Heart right ventricle (tissue), 16 donors: Measurements from ENCODE around the gene AHSG. TPM values are rescaled to one million over a fixed set of nuclear protein-coding genes. Genes with fewer than 3 reads are reported as not detected.

Experiments
- ATAC-seq, 8 donors: fragments of 200-7000 bp; cut with Tn5 transposase; one replicate each; pipeline ENCODE4 v1.9.1; 2020; ENCODE audit warnings: mild to moderate bottlenecking in 8 of 8, moderate library complexity in 8 of 8, moderate number of reproducible peaks in 1 of 8
- DNase-seq, 2 donors: peaks; one replicate each; pipeline ENCODE4 v3.0.0-alpha.2; 2020
- H3K27ac ChIP-seq, 10 donors: fragments of 200-600 bp; sonication (generic) in 2 of 10; one replicate each; pipeline versions ENCODE4 v1.5.0 to v1.8.0; 2020 to 2022; ENCODE audit warnings: mild to moderate bottlenecking in 3 of 10
- H3K27me3 ChIP-seq, 7 donors: fragments of 200-600 bp; one replicate each; pipeline ENCODE4 v1.8.0; 2021 to 2022; ENCODE audit warnings: mild to moderate bottlenecking in 2 of 7
- H3K36me3 ChIP-seq, 9 donors: fragments of 200-600 bp; sonication (generic) in 1 of 9; one replicate each; pipeline versions ENCODE4 v1.5.0 to v1.8.0; 2020 to 2022; ENCODE audit warnings: mild to moderate bottlenecking in 2 of 9
- H3K4me1 ChIP-seq, 9 donors: fragments of 200-600 bp; sonication (generic) in 1 of 9; one replicate each; pipeline versions ENCODE4 v1.5.0 to v1.8.0; 2020 to 2022; ENCODE audit warnings: mild to moderate bottlenecking in 4 of 9
- H3K4me3 ChIP-seq, 10 donors: fragments of 200-600 bp; sonication (generic) in 2 of 10; one replicate each; pipeline versions ENCODE4 v1.5.0 to v1.8.0; 2020 to 2022; ENCODE audit warnings: mild to moderate bottlenecking in 7 of 10, moderate library complexity in 2 of 10
- H3K9me3 ChIP-seq, 11 donors: fragments of 200-600 bp in 10 of 11; sonication (generic) in 2 of 11; one replicate each; pipeline versions ENCODE4 v1.5.0 to v1.8.0; 2013 to 2022; ENCODE audit warnings: mild to moderate bottlenecking in 2 of 11, control low read depth in 1 of 11, moderate library complexity in 1 of 11
- CTCF ChIP-seq, 9 donors: fragments of 200-600 bp; sonication (generic) in 2 of 9; IDR thresholded peaks; one replicate each; pipeline versions ENCODE4 v1.5.0 to v1.8.0; 2021 to 2022; ENCODE audit warnings: antibody characterized with exemption in 9 of 9, mild to moderate bottlenecking in 5 of 9, moderate library complexity in 1 of 9
- WGBS, 2 donors: extraction: QIAGEN DNeasy Blood & Tissue Kit; methylation state at CpG; one replicate each; pipeline ENCODE4 v1.1.7; 2013; ENCODE audit warnings: inconsistent platforms in 1 of 2; 5-methylcytosine and 5-hydroxymethylcytosine counted together
- intact Hi-C, 10 donors: fragments of 100-400 bp; cut with DNase I; formaldehyde crosslinking; loops; one replicate each; pipeline versions ENCODE4 v1.11.1 to v1.14.2; 2022
- polyA plus RNA-seq, 2 donors: library from polyadenylated mRNA; stranded (reverse); fragments of 200-250 nt; gene quantifications; one replicate each; pipeline ENCODE4 v1.2.3, GENCODE V29; 2013
- total RNA-seq, 10 donors: library from RNA; stranded (reverse); fragmentation: NEBNext Ultra II Directional in 3 of 10; extraction: Animal tissue kit (Norgen Biotek cat#: 25700) in 3 of 10; gene quantifications; one replicate each; pipeline versions ENCODE4 v1.2.1 to v1.2.4, GENCODE V29; 2021 to 2023
- donor health status: Arrhythmogenic right ventricular cardiomyopathy.
- donor health status: ischemic (EF 13 %, LVEDD 7.1; RV severe dilation, severe dysfunction).
- donor health status: healthy with polysubstance abuse.
- donor health status: DM: no; HTN: yes; CAD: no.
- donor health status: DM: no; HTN: no; CAD: no.
- donor health status: ischemic (EF 25% LVEDD 6.9; RV normal size, moderate dysfunction).
- donor health status: ischemic (EF 25% LVEDD 5.7; RV mildly dilated, moderate dysfunction).
- donor health status: healthy.
- donor health status: DM: yes; HTN: yes; CAD: no.
- donor health status: Ischemic cardiomyopathy.
- donor health status: ischemic (EF 35%, LVEDD 5.7; RV mildly dilated, moderate dysfunction).
- donor health status: nonischemic (EF 11% LVEDD 7.7; RV severe dilation, severe dysfunction).
- donor health status: DM: yes; HTN: yes; CAD: no.
- donor health status: PGD.
- donor health status: ischemic (EF 29% LVEDD 5.4; RV normal size, mild dysfunction).
- donor health status: nonischemic (EF 23%, LVEDD 6.1; RV moderate dilation, normal function).

AHSG gene
- total and polyA plus RNA-seq, 12 donors: not detected

GRCh38 chr3:186589121-186589520, 23.7 kb upstream of the AHSG start:
- Histone ChIP-seq H3K4me3 (no peak overlapping the region), H3K27ac (no peak overlapping the region), H3K4me1 (peaks cover 0 to 4% (median 0%) of the 10 kb centered on the region in 9 donors), H3K36me3 (peaks cover 0 to 29% (median 14%) of the 10 kb centered on the region in 9 donors), H3K27me3 (no peaks in the 10 kb centered on the region), H3K9me3 (no peaks in the 10 kb centered on the region)
- DNase-seq: no peak
- no peak for ATAC-seq
- 32 to 39% methylated on average over 3 of the region's 3 CpGs for WGBS, 2 donors
- intact Hi-C loops: no loop called here
- TF ChIP-seq CTCF (IDR thresholded peaks at IDR 0.05): peak in 5 of 9 donors; percentile 13 to 31 (median 22)

- no peak for DNase-seq
- Histone ChIP-seq H3K4me1 (peaks cover 0 to 6% (median 0%) of the 10 kb centered on the region in 9 donors), H3K27ac (no peak overlapping the region), H3K4me3 (no peak overlapping the region), H3K36me3 (peaks cover 0 to 20% (median 10%) of the 10 kb centered on the region in 9 donors), H3K27me3 (no peaks in the 10 kb centered on the region), H3K9me3 (no peaks in the 10 kb centered on the region)
- 61 to 63% methylated on average over 5 of the region's 5 CpGs for WGBS, 2 donors
- intact Hi-C loops: no loop called here
- TF ChIP-seq CTCF (IDR thresholded peaks at IDR 0.05): no peak
- ATAC-seq: no peak
Measured at GRCh38 chr3:186589856-186590579, 22.8 kb upstream of the AHSG start.

GRCh38 chr3:186590580-186591295, 22.1 kb upstream of the AHSG start:
- no peak overlapping the region for H3K4me3 ChIP-seq
- no peak overlapping the region for H3K27ac ChIP-seq
- TF ChIP-seq CTCF (IDR thresholded peaks at IDR 0.05): no peak
- WGBS, 2 donors: 71 to 74% methylated on average over 7 of the region's 7 CpGs
- no peaks in the 10 kb centered on the region for H3K9me3 ChIP-seq
- DNase-seq (no peak), ATAC-seq (no peak)
- H3K36me3 ChIP-seq: peaks cover 0 to 13% (median 5%) of the 10 kb centered on the region in 9 donors
- peaks cover 0 to 6% (median 0%) of the 10 kb centered on the region in 9 donors for H3K4me1 ChIP-seq
- intact Hi-C loops: no loop called here
- H3K27me3 ChIP-seq: no peaks in the 10 kb centered on the region

GRCh38 chr3:186592682-186593081, 20.2 kb upstream of the AHSG start:
- DNase-seq (no peak), ATAC-seq (no peak)
- 91 to 93% methylated on average over 4 of the region's 4 CpGs for WGBS, 2 donors
- peaks cover 0 to 6% (median 0%) of the 10 kb centered on the region in 9 donors for H3K4me1 ChIP-seq
- H3K27ac ChIP-seq: no peak overlapping the region
- TF ChIP-seq CTCF (IDR thresholded peaks at IDR 0.05): no peak
- H3K27me3 ChIP-seq: no peaks in the 10 kb centered on the region
- peaks cover 0 to 2% (median 0%) of the 10 kb centered on the region in 9 donors for H3K36me3 ChIP-seq
- intact Hi-C loops: no loop called here
- H3K9me3 ChIP-seq: no peaks in the 10 kb centered on the region
- H3K4me3 ChIP-seq: no peak overlapping the region
